Renal cortex interstitium (tissue), 11 donors: ENCODE results near the gene TACO1. TPM values are rescaled to one million over a fixed set of nuclear protein-coding genes. Genes with fewer than 3 reads are reported as not detected.

Experiments used
- DNase-seq, 11 donors: peaks; one replicate each; pipeline ENCODE4 v3.0.0-alpha.2; 2013; ENCODE audit warnings: low read depth in 9 of 11, low spot score in 4 of 11; ENCODE audit errors: extremely low read depth in 1 of 11
- polyA plus RNA-seq, 3 donors: library from polyadenylated mRNA; unstranded; fragments of 120-200 nt; gene quantifications; one replicate each; pipeline ENCODE4 v1.2.1, GENCODE V29; 2013; ENCODE audit not compliant: insufficient read length in 3 of 3

TACO1 gene
- polyA plus RNA-seq, 3 donors: 25.9 to 29.9 (median 27.8) TPM

DNA sequence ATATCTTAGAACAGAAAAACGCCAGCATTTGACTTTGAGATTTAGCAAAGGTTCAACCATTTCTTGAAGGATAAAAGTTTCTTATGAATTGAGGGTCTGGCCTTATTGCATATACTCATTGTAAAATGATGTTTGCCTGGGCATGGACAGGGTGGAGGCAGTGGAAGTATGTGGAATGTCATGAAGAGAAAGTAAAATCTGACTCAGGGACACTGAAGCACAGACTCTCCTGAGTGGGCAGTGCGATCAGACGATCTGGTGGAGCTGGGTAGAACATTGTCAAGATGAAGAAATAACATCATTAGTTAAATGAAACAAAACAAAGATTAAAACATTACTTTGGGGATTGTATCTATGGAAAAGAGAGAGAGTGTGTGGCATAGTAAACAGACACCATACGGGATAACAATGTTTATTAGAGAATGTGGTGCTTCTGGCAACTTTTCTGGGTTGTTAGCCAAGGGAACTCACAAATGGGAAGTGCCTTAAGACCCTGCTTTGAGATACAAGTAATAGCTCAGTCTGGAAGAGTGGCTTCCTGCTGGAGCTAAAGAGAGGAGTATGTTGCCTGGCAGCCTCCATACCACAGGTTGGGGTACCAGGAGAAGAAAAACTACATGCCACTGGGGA lies 26.0 kb downstream of the TACO1 start:
- no peak for DNase-seq

DNA sequence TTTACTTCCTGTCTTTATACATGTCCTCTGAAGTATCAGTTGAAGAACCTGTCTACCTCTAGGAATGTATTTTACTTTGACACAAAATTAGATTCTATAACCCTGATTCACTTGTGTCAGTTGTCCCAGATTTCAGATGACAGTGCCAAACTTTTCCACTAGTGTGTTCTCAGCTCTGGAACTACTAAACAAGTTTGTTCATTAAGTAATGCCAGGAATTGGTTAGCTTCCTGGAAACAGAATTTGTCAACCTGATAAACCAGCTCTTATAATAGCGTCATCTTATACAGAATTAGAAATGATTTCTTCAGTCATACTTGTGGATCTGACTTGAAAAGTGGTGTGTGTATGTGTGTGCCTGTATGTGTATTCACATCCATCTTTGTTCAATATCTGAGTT lies 28.9 kb downstream of the TACO1 start:
- DNase-seq: no peak

DNA sequence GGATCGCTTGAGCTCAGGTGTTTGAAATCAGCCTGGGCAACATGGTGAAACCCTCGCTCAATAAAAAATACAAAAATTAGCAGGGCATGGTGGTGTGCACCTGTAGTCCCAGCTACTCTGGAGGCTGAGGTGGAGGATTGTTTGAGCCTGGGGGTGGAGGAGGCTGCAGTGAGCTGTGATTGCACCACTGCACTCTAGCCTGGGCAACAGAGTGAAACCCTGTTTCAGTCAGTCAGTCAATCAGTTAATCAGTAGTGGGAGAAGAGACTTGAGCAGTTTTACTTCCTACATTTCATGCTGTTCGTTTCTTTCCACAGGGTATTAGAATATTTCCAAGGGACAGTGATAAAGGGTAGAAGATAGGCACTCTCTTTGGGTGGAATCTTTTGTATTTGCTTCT lies 30.4 kb downstream of the TACO1 start:
- DNase-seq: no peak

DNA sequence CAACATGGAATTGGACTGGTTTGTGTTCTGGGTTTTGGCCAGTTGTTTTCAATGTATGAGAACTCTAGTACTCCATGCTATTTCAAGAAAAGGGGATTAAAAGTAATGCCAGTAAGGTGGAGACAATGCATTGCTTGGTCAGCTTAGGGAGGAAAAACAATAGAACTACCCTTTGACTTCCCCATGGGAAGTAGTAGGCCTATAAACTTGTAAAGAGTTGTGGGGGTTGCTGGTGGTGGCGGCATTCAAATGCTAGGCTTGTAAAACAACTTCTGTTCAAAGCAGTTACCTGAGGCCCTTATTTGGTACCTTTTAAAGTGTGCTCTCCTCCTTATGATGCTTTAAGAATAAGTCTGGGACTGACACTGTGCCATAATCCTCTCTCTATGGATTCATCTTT lies 30.9 kb downstream of the TACO1 start:
- DNase-seq: no peak

DNA sequence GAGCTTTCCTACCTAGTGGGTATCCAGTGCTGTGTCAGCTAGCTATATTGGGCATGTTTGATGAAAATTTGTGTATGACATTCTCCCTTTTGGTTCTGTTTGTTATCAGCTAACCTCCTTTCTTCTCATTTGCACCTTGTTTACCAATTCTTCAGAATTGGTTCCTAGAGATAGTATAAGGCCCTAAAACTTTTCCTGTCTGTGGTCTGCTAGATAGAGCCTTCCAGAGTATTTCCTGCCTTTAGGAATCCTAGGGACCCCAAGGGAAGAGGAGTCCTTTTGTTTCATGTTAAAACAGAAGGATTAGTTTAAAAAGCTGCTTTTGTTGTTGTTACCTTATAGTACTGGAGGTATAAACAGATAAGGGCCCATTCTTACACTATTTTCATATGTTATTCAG lies 33.0 kb downstream of the TACO1 start:
- DNase-seq: no peak

DNA sequence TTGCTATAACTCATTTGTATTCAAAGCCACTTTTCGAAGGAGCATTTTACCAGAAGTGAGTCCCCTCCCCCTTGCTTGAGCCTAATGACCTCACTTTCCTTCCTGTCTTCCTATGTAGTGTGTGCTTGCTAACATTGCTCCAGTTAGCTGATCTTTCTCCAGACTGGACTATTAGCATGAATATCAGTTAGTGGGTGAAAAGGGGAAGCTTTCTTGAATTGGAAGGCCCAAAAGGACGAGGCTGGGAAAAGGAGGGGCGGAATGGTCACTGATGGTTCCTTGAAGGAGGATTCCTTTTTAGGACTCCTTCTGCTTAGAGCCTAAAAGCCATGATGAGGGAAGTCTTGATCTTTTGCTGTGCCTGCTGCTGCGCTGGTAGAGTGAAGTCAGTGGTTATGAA lies 33.5 kb downstream of the TACO1 start:
- no peak for DNase-seq

DNA sequence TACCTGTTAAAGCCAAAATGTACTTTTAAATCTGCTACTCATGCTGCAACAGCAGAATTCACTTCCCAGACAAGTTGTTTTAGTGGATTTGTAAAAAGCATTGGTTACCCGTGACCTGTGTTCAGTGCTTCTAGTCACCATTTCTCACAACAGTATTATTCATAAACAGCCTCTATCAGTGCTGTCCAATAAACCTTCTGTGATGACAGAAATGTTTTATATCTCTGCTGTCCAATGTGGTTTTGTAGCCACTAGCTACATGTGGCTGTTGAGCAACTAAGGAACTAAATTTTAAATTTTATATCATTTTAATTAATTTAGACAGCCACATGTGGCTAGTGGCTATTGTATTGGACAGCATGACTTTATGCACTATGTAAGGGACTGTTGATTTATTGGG lies 34.1 kb downstream of the TACO1 start:
- DNase-seq: no peak

DNA sequence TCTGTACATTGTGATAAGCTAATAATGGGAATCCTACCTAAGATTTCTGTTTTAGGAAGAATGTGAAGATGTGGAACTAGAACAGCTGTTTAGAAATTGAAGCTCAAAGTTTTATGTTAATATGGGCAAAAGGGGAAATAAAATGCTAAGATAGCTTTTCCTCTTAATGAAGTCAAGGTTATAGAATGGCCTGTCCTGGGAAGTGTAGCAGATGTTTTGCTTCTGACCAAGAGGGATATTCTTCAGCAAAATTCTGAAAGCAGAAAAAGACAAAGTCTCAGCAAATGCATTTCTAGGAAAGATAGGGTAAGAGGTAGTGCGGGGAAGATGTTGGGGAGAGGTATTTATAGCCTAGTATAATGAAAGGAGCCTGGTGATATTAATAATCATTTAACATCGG lies 34.6 kb downstream of the TACO1 start:
- DNase-seq: no peak

DNA sequence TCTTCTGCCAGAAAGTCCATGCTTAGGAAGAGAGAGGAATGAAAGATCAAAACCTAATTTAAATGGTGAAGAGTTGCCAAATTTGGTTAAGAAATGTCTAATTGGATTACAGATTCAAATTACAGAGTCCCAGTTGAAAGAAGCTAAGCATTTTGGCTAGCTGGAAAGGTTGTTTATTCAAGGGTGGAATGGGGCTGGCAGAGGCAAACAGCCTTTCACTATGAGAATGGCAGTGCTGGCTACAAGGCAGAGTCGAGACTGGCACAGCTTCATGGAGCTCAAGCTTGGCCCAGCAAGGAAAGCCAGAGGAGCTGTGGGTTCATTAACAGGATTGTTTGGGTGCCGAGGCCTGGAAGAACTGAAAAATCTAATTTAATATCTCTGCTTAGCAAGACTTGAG lies 35.1 kb downstream of the TACO1 start:
- no peak for DNase-seq

DNA sequence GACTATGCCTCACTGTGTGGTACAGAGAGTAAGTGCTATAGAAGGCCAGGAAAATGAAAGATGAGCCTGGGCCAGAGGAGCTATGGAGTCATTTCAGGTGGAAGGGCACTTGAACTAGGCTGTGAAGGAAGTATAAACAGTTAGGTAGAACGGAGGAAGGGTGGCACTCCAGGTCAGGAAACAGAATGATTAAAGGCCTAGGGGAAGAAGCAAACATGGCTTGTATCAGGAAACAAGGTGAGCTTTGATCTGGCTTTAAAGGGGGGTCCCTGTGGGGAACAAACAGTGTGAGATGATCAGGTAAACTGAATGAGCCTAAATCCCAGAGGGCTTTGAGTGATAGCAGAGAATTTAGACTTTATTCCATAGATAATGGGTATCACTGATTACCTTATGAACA lies 38.4 kb downstream of the TACO1 start:
- no peak for DNase-seq

DNA sequence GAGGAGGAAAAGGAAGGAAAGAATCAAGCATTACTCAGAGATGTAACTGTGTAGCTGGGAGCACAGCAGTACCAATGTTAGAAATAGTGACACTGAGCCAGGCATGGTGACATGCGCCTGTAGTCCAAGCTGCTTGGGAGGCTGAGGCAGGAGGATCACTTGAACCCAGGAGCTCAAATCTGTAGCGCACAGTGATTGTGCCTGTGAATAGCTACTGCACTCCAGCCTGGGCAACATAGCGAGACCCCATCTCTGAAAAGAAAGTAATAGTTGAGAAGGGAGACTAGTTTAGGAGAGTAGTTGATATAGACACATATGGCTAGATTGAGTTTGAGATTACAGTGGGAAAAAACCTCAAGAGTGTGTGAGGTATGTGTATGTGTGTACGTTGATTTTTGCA lies 39.3 kb downstream of the TACO1 start:
- DNase-seq: no peak

DNA sequence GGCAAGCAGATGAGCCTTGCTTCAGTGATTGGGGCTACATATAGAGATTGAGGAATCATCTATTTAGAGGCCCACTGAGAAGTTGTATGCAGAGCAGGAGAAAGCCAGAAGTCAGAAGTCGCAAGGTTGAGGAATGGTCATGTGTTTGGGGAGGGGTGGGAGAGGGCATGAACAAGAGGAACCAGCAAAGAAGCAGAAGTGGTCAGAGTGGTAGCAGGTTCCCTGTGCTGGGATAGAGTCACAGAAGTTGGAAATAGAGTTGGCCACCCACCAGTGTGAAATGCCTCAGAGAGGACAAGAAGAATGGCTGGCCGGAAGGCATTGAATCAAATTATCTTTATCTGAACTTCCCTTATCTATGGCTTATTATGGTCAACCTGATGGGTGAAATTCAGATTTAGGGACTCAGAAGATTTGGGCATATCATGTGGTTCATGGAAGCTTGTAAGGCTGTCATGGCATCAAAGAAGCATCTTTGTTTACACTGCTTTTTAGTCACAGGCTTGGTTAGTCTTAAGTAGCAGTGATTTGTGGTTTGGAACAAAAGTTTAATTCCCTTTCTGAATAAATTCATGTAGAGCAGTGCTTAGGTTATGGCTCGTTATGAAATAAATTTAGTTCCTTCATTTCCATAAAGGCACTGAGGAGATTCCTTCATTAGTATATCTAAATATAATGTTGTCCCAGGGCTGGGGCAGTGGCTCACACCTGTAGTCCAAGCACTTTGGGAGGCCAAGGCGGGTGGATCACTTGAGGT lies 41.2 kb downstream of the TACO1 start:
- no peak for DNase-seq

DNA sequence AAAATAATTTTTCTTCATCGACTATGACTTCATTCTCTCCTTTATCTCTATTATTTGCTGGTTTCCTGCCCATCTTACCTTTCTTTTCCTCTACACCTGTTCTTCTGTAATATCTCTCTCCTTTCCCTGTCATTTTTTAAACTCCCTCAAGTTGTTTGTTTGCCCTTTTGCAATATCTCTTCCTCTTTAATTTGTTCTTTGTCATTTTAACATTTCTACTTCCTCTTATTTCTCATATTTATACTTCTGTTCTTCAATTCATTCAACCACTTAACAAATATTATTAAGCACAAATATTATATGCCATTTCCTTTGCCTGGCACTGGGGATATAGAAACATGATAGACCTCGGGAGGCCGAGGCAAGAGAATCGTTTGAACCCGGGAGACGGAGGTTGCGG lies 44.2 kb downstream of the TACO1 start:
- no peak for DNase-seq

DNA sequence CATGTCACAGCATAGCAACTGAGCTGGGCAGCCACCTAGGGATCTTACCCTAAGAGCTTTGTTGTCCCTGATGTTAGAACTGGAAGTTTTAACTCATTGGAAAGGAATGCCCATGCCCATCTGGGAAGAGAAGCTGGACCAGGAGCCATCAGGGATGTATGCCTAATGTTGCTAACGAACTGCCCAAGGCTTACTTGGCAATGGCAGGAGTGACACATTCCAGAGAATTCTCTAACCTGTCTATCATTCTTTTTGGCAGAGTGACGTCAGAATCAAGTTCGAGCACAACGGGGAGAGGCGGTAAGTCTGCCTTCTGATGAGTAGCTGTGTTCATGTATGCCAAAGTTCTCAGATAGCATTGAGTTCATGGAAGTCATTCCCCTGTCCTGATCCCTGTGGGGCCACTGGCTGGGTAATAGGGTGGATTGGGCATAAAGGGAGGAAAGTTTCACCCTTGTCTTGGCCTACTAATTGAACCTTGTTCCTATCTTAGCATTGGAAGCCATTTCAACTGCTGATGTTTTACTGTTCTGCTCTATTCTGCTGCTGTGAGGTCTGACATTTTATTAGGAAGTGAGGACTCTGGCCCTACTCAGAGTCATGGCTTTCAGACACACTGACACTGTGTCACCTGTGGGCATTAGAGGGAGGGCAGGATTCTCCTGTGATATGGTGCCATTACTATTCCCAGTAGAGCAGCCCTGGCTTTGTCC lies 45.2 kb downstream of the TACO1 start:
- DNase-seq: no peak

DNA sequence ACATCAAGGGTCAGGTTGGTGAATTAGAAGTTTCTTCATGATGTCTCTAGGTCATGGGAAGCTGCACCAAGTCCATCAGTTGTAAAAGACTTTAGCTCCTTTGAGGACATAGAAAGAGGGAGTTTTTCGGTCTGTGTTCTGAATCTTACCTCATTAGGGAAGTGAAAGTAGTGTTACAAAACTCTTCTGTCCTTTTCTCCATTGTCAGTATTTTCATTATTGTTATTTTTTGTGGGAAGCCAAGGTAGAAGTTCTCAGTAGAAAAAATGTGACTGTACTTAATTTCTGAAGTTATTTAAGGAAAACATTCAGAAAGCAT lies 45.8 kb downstream of the TACO1 start:
- DNase-seq: no peak

DNA sequence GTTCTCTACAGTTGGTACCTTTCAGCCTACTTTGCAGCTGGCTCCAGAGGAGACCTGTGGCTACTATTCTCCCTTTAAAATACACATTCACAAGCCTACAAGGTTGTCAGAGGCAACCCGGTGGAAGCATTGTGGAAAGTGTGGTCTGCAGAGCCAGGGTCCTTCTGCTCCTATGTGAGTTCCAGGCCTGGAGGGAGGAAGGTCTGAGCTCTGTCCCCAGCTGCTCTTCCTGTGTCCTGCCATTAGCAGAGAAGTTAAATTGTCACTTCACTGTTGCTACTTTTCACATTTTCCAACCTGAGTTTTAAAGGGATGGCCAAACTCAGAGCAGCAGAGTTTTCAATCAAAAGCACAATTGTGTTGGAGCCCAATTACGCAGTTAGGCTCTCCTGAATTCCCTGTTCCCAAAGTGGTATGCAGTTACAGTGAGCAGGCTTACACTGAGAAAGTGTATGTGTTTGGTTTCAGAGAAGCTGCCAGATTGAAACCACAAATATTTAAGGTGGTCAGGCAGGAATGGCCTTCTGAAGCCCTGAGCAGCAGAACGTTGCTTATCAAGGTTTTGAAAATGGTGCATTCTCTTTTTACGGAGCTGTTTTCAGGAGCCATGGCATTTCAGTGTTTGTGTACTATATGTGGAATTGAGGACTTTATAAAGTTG lies 46.5 kb downstream of the TACO1 start:
- DNase-seq: no peak

DNA sequence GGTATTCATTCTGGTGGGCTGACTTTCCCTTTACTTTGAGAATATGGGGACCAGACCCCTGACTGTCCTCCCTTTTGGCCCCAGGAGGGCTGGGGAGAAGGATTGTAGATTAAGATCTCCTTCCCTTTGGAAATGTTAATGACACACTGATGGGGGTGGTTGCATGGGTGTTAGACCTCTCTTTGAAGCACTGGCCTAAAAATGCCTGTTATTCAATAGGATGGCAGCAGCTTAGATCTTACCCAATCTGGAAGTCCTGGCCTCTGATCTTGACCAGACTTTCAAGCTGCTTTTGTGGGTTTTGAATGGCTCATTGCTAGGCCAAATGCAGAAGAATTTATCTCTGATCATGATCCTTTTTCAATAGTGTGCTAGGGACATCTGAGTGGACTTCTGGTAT lies 47.2 kb downstream of the TACO1 start:
- DNase-seq: no peak

DNA sequence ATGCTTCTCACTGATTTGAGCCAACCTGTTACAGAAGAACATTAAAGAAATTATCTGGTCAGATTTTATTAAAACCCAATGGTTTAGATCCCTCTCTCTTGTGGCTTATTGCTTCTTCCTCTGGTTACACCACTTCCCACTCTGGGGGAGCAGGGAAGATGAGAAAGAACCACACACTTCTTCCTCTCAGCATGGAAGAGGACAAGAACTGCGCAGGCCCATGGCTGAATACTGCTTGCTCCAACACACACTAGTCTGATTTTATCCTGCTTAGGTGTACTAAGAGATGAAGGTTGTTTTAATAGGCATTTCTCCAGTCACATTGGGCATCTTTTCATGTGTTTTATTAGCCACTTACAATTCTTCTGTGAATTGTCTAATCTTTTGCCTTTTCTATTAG lies 49.1 kb downstream of the TACO1 start:
- DNase-seq: no peak

DNA sequence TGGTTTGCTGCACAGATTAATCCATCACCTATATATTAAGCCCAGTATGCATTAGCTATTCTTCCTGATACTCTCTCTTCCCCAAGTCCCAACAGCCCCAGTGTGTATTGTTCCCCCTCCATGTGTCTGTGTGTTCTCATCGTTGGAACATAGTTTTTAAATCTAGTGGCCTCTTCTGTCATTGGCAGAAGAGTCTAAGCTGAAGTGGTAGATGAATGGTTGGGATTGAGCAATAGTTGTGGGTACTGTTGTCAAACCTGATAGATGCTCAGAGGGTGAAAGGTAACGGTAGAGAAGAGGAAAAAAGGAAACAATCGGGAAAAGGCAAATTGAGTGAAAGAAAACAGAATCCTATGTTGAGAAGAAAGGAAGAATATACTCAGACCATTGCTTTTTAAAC lies 51.4 kb downstream of the TACO1 start:
- no peak for DNase-seq

DNA sequence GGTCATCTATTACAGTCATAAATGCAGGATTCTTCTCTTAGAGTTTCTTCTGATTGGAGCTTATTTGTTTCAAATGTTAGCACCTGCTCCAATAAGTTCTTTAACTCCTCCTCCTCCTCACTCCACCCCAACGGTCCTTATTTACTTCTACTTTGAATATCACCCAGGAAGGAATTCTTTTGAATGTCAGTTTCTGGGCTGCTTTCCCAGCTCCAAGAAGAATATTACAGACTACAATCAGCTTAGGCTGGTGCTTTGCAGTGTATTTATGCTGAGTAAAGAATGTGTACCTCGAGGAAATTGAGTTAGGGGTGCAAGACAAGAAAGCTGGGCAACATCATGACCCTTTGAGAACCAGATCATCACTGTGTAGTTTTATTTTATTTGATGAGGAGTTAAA lies 52.4 kb downstream of the TACO1 start:
- no peak for DNase-seq
